ENCODE data around the gene NCAPH2.

DNA sequence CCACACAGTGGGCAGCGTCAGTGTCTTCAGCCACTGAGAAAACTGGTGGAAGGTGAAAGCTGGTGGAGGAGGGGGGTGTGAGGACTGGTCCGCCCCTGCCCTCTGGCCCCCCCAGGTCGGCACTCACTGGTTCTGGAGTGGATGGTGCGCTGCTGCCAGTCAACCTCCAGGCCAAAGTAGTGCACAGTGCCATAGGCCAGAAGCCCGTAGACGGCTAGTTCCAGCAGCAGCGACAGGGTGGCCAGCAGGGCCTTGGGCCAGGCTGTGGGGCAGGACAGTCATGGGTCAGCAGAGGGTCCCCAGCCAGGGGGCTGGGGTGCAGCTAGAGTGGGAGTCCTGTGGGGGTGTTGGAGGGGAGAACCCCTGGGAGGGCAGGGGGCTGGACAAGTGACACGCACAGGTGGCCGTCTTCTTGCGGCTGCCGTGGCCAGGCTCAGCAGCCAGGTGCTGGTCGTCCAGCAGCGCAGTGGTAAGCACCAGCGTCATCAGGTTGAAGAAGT, 2.7 kb upstream of the NCAPH2 start:
- no peak for TF ChIP-seq EZH2 (IDR thresholded peaks at IDR 0.05; ENCODE audit: insufficient read depth, poor library complexity, severe bottlenecking)
- no peak for TF ChIP-seq EZH2phosphoT487 (IDR thresholded peaks at IDR 0.05; ENCODE audit: insufficient read depth, low read depth)

Data from GM23248 (cell line).